PC-3 (cell line): ENCODE data around the gene DTWD2. TPM values are rescaled to one million over a fixed set of nuclear protein-coding genes. Genes with fewer than 3 reads are reported as not detected.
"Not testable (repeated sequence)": the region's sequence is repeated elsewhere in the genome, so short reads cannot be mapped to it uniquely, and the experiment has no call there.

Source experiments
- ATAC-seq: fragments of 200-7000 bp; cut with Tn5 transposase; 2 replicates; pipeline ENCODE4 v1.9.1; 2020; ENCODE audit warnings: mild to moderate bottlenecking, moderate library complexity
- BruUV-seq: library from RNA; stranded (reverse); fragments of 400-500 nt; replicated peaks from 2 replicates; lab custom pipeline; 2021; lab: Mats Ljungman, UMichigan
- CTCF ChIA-PET: fragments of 300-600 bp; sonication (Branson Sonifier 250); formaldehyde crosslinking; loops from one replicate; lab custom pipeline; 2022; ENCODE audit warnings: antibody characterized with exemption; lab: Charles Lee
- POLR2A ChIA-PET: fragments of 300-600 bp; sonication (Branson Sonifier 250); formaldehyde crosslinking; loops from one replicate; lab custom pipeline; 2022; ENCODE audit warnings: antibody characterized with exemption; ENCODE audit not compliant: unreplicated experiment; lab: Charles Lee
- DNase-seq: peaks from one replicate; pipeline ENCODE4 v3.0.0-alpha.2; 2015
- H2AFZ ChIP-seq: fragments of 300-600 bp; sonication (generic); 2 replicates; pipeline ENCODE4 v1.6.0; 2016; ENCODE audit warnings: antibody characterized with exemption, low read length
- H3F3A ChIP-seq: fragments of 300-600 bp; sonication (generic); one replicate; pipeline ENCODE4 v1.6.0; 2017; ENCODE audit warnings: antibody characterized with exemption, low read length, control low read depth, mild to moderate bottlenecking; ENCODE audit not compliant: unreplicated experiment
- H3K27ac ChIP-seq: fragments of 300-600 bp; sonication (generic); 2 replicates; pipeline ENCODE4 v1.5.1; 2016; ENCODE audit warnings: mild to moderate bottlenecking, low read length
- H3K27me3 ChIP-seq: fragments of 300-600 bp; sonication (generic); 2 replicates; pipeline ENCODE4 v1.6.1; 2016; ENCODE audit warnings: low read length, mixed read lengths
- H3K36me3 ChIP-seq: fragments of 300-600 bp; sonication (generic); 2 replicates; pipeline ENCODE4 v1.6.1; 2016; ENCODE audit warnings: low read depth, mixed run types, low read length, mixed read lengths
- H3K4me1 ChIP-seq: fragments of 300-600 bp; sonication (generic); 2 replicates; pipeline ENCODE4 v1.5.1; 2016; ENCODE audit warnings: low read length; ENCODE audit not compliant: insufficient read depth
- H3K4me2 ChIP-seq: fragments of 300-600 bp; sonication (generic); 2 replicates; pipeline ENCODE4 v1.6.0; 2016; ENCODE audit warnings: low read length
- H3K4me3 ChIP-seq: fragments of 300-600 bp; sonication (generic); 2 replicates; pipeline ENCODE4 v1.5.1; 2016; ENCODE audit warnings: mild to moderate bottlenecking, low read length, mixed read lengths
- H3K79me2 ChIP-seq: fragments of 300-600 bp; sonication (generic); 2 replicates; pipeline ENCODE4 v1.6.1; 2017; ENCODE audit warnings: low read length, mixed read lengths
- H3K9ac ChIP-seq: fragments of 300-600 bp; sonication (generic); 2 replicates; pipeline ENCODE4 v1.6.0; 2016; ENCODE audit warnings: mild to moderate bottlenecking, low read length
- H3K9me2 ChIP-seq: fragments of 300-600 bp; sonication (generic); replicated peaks from 2 replicates; pipeline ENCODE4 v1.6.1; 2016; ENCODE audit warnings: mixed run types, low read length, mixed read lengths
- H3K9me3 ChIP-seq: fragments of 300-600 bp; sonication (generic); 2 replicates; pipeline ENCODE4 v1.6.1; 2016; ENCODE audit warnings: low read length, mixed read lengths
- H4K20me1 ChIP-seq: fragments of 300-600 bp; sonication (generic); 2 replicates; pipeline ENCODE4 v1.6.1; 2016; ENCODE audit warnings: low read length, mixed read lengths
- EZH2 ChIP-seq: fragments of 300-600 bp; sonication (generic); IDR thresholded peaks from one replicate; pipeline ENCODE4 v1.6.1; 2017; ENCODE audit warnings: antibody characterized with exemption, mild to moderate bottlenecking, low read length; ENCODE audit not compliant: unreplicated experiment
- EZH2phosphoT487 ChIP-seq: fragments of 300-600 bp; sonication (generic); IDR thresholded peaks from 2 replicates; pipeline ENCODE4 v1.6.1; 2018; ENCODE audit warnings: mild to moderate bottlenecking, antibody characterized with exemption, low read length, borderline replicate concordance
- intact Hi-C: fragments of 100-400 bp; cut with micrococcal nuclease; formaldehyde crosslinking; loops from 2 replicates; pipeline ENCODE4 v1.9.0; 2023
- total RNA-seq: library from RNA; depleted of rRNA; stranded (reverse); fragments of >200 nt; gene quantifications from 2 replicates; pipeline ENCODE4 v1.2.3, GENCODE V29; 2014
- TF ChIP-seq, protein P1 (sequence below): fragments of 300-600 bp; sonication (generic); conservative IDR thresholded peaks from 2 replicates; pipeline ENCODE4 v1.5.1; 2017; ENCODE audit warnings: antibody characterized with exemption, low read depth, mild to moderate bottlenecking, low read length

Gene DTWD2
- total RNA-seq, 1 experiment from 2014 or later: 16.5 TPM

DNA sequence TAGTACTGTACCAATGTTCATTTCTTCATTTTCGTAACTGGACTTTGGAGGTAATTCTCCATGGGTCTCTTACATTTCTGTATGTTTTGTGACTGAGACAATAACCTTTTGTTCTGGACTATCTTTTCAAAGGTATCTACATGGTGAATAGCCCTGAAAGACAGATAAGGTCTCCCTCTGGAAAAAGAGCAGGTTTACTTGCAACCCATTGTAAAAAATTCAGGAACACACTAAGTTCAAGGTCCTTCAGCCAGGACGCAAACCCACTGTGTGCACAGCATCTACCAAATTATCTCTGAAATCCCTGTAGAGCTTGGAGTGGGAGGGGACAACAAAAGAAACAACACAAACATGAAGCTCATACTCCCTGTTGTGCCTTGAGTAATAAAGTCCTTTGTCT lies 8.3 kb downstream of the DTWD2 start:
- Histone ChIP-seq H3K4me3 (no peak overlapping the region), H3K36me3 (no peaks in the 10 kb centered on the region), H3K9me3 (no peaks in the 10 kb centered on the region), H3K27me3 (no peaks in the 10 kb centered on the region), H3K4me1 (peaks cover 13% of the 10 kb centered on the region), H3K4me2 (no peak overlapping the region), H3K9me2 (no peaks in the 10 kb centered on the region), H4K20me1 (no peaks in the 10 kb centered on the region), H3F3A (no peaks in the 10 kb centered on the region), H3K9ac (no peak overlapping the region), H3K79me2 (no peaks in the 10 kb centered on the region), H2AFZ (no peak overlapping the region), H3K27ac (no peak overlapping the region)
- intact Hi-C loops: loop anchor here (10.0 kb wide), 1 partner anchor 235 kb away; no protein-coding TSS in a partner anchor
- no TSS peak for BruUV-seq
- ATAC-seq (no peak), DNase-seq (no peak)
- POLR2A ChIA-PET: no interaction called here
- CTCF ChIA-PET: no interaction called here
- TF ChIP-seq EZH2phosphoT487 (no peak), EZH2 (no peak)
- TF ChIP-seq, protein P1, sequence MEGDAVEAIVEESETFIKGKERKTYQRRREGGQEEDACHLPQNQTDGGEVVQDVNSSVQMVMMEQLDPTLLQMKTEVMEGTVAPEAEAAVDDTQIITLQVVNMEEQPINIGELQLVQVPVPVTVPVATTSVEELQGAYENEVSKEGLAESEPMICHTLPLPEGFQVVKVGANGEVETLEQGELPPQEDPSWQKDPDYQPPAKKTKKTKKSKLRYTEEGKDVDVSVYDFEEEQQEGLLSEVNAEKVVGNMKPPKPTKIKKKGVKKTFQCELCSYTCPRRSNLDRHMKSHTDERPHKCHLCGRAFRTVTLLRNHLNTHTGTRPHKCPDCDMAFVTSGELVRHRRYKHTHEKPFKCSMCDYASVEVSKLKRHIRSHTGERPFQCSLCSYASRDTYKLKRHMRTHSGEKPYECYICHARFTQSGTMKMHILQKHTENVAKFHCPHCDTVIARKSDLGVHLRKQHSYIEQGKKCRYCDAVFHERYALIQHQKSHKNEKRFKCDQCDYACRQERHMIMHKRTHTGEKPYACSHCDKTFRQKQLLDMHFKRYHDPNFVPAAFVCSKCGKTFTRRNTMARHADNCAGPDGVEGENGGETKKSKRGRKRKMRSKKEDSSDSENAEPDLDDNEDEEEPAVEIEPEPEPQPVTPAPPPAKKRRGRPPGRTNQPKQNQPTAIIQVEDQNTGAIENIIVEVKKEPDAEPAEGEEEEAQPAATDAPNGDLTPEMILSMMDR: no peak

DNA sequence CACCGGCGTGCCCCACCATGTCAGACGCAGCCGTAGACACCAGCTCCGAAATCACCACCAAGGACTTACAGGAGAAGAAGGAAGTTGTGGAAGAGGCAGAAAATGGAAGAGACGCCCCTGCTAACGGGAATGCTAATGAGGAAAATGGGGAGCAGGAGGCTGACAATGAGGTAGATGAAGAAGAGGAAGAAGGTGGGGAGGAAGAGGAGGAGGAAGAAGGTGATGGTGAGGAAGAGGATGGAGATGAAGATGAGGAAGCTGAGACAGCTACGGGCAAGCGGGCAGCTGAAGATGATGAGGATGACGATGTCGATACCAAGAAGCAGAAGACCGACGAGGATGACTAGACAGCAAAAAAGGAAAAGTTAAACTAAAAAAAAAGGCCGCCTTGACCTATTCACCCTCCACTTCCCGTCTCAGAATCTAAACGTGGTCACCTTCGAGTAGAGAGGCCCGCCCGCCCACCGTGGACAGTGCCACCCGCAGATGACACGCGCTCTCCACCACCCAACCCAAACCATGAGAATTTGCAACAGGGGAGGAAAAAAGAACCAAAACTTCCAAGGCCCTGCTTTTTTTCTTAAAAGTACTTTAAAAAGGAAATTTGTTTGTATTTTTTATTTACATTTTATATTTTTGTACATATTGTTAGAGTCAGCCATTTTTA lies 14.4 kb downstream of the DTWD2 start:
- POLR2A ChIA-PET, H4K20me1 ChIP-seq, H3F3A ChIP-seq, H3K4me2 ChIP-seq, H3K9me3 ChIP-seq, H3K4me1 ChIP-seq, intact Hi-C loops, BruUV-seq, H3K27me3 ChIP-seq, H3K27ac ChIP-seq, H3K79me2 ChIP-seq, DNase-seq, H3K36me3 ChIP-seq, CTCF ChIA-PET, H3K9ac ChIP-seq, ATAC-seq, H3K9me2 ChIP-seq, H3K4me3 ChIP-seq, H2AFZ ChIP-seq: not testable (repeated sequence)

DNA sequence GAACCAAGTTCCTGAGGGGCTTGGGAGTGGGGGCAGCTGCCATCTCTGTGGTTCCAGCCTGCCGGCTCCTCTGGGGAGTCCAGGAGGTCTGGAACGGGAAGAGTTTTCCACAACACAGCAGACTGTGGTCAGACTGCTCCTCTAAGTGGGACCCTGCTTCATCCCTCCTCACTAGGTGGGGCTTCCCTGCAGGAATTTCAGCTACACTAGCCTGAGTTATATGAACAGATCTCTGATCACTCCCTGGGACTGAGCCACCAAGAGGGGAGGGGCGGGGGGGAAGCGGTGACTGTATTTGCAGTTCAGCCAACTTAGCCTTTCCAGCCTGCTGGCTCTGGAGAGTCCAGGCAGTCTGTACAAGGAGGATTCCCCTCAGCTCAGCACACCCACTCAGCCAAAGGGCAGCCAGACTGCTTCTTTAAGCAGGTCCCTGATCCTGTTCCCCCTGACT lies 19.4 kb downstream of the DTWD2 start:
- intact Hi-C loops: no loop called here
- Histone ChIP-seq H3K4me1 (peaks cover 30% of the 10 kb centered on the region), H3K36me3 (no peaks in the 10 kb centered on the region), H2AFZ (no peak overlapping the region), H3K4me3 (no peak overlapping the region), H4K20me1 (no peaks in the 10 kb centered on the region), H3K9me2 (no peaks in the 10 kb centered on the region), H3K9ac (no peak overlapping the region), H3F3A (no peaks in the 10 kb centered on the region), H3K4me2 (0 out of 2 replicates have a peak overlapping the region, but pooled peaks have one; percentile 5), H3K27me3 (no peaks in the 10 kb centered on the region), H3K79me2 (no peaks in the 10 kb centered on the region), H3K9me3 (no peaks in the 10 kb centered on the region), H3K27ac (no peak overlapping the region)
- BruUV-seq: no TSS peak
- CTCF ChIA-PET: interaction anchor here (0.6 kb wide), 1 partner anchor 173 kb away, joined by 4 read pairs; no protein-coding TSS in a partner anchor
- DNase-seq (peak; percentile 54), ATAC-seq (peak; percentile 69)
- TF ChIP-seq, protein P1: no peak
- TF ChIP-seq EZH2phosphoT487: no peak
- TF ChIP-seq EZH2: no peak
- POLR2A ChIA-PET: no interaction called here
